22Rv1 (cell line): ENCODE data around the gene RTL10.

Experiments
- ZFX ChIP-seq: fragments of 450-650 bp; IDR thresholded peaks from 2 replicates; pipeline ENCODE4 v1.6.1; 2017; ENCODE audit warnings: antibody characterized with exemption, borderline replicate concordance
- TF ChIP-seq, protein P1 (sequence below): fragments of 450-650 bp; IDR thresholded peaks from 2 replicates; pipeline ENCODE4 v1.5.1; 2017; ENCODE audit warnings: mild to moderate bottlenecking

DNA sequence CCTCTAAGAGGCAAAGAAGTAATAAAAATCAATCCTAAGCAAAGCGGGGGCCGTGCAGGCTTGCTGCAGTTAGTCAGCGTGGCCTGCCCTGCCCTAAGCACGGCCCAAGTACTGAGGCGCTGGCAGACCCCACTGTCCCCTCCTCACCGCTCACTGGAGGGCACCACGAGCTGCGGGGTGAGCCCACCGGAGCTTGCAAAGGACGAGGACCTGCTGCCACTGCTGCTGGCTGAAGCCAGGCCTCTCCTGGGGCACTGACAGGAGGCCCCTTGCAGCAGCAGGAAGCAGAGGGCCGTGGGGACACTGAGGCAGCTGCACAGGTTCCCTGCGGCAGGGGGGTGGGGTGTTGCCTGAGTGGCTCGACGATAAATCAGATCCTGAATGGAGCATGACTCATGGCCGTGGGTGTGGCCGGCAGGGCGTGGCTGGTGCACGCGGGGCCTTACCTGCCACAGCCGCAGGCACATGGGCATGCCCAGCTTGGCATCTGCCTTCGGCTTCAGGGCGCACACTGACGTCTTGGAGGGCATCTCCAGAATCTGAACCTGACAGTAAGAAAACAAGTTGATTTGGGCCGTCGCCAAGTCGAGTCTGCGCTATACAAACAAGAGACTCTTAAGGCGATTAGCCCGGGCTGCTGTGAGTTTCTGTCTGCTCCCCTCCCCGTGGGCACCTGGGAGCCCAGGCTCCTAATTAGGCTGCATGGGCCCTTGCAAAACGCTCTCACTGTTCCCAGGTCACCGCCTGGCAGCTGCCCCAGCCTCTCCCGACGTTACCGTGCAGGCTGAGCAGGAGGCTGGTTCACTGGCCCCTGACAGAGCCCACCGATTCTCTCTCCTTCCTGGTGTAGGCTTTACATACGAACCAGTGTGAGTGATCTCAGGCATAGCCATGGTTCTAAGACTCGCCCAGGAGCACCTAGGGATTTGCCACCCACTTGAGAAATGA is 48.2 kb downstream of the RTL10 start:
- TF ChIP-seq, protein P1, sequence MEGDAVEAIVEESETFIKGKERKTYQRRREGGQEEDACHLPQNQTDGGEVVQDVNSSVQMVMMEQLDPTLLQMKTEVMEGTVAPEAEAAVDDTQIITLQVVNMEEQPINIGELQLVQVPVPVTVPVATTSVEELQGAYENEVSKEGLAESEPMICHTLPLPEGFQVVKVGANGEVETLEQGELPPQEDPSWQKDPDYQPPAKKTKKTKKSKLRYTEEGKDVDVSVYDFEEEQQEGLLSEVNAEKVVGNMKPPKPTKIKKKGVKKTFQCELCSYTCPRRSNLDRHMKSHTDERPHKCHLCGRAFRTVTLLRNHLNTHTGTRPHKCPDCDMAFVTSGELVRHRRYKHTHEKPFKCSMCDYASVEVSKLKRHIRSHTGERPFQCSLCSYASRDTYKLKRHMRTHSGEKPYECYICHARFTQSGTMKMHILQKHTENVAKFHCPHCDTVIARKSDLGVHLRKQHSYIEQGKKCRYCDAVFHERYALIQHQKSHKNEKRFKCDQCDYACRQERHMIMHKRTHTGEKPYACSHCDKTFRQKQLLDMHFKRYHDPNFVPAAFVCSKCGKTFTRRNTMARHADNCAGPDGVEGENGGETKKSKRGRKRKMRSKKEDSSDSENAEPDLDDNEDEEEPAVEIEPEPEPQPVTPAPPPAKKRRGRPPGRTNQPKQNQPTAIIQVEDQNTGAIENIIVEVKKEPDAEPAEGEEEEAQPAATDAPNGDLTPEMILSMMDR: no peak
- TF ChIP-seq ZFX: no peak
